Muscle of back (tissue), 11 donors: ENCODE data around the gene CAMTA1. TPM values are rescaled to one million over a fixed set of nuclear protein-coding genes. Genes with fewer than 3 reads are reported as not detected.
"Not testable (repeated sequence)": the region's sequence is repeated elsewhere in the genome, so short reads cannot be mapped to it uniquely, and the experiment has no call there.

Experiments
- DNase-seq, 3 donors: peaks; one replicate each; pipeline versions ENCODE4 v3.0.0 to v3.0.0-alpha.2; 2013
- polyA plus RNA-seq, 10 donors: library from polyadenylated mRNA; unstranded; fragments of 120-200 nt; gene quantifications; one replicate each; pipeline ENCODE4 v1.2.1, GENCODE V29; 2013; ENCODE audit not compliant: insufficient read length in 10 of 10

Gene CAMTA1
- polyA plus RNA-seq, 10 donors = 36.4 to 49.7 (median 44.0) TPM

GRCh38 chr1:7684132-7684531 is 898.9 kb downstream of the CAMTA1 start:
- no peak for DNase-seq

GRCh38 chr1:7684861-7685635 is 899.8 kb downstream of the CAMTA1 start:
- no peak for DNase-seq

- DNase-seq = no peak
These were observed 901.1 kb downstream of the CAMTA1 start for GRCh38 chr1:7686301-7686850.

GRCh38 chr1:7687411-7687810 is 902.2 kb downstream of the CAMTA1 start:
- DNase-seq = no peak

GRCh38 chr1:7688659-7689058 is 903.4 kb downstream of the CAMTA1 start:
- DNase-seq = no peak

- DNase-seq = not testable (repeated sequence)
These were observed 904.1 kb downstream of the CAMTA1 start for GRCh38 chr1:7689307-7689706.

GRCh38 chr1:7690076-7690475 is 904.8 kb downstream of the CAMTA1 start:
- DNase-seq = no peak

GRCh38 chr1:7690496-7691182 is 905.4 kb downstream of the CAMTA1 start:
- DNase-seq = no peak

- no peak for DNase-seq
These were observed 906.3 kb downstream of the CAMTA1 start for GRCh38 chr1:7691576-7691975.

- DNase-seq = no peak
These were observed 906.8 kb downstream of the CAMTA1 start for GRCh38 chr1:7692005-7692404.

- DNase-seq = not testable (repeated sequence)
These were observed 907.8 kb downstream of the CAMTA1 start for GRCh38 chr1:7693037-7693436.

- no peak for DNase-seq
These were observed 908.4 kb downstream of the CAMTA1 start for GRCh38 chr1:7693662-7694061.

GRCh38 chr1:7694600-7695496 is 909.6 kb downstream of the CAMTA1 start:
- DNase-seq = no peak

- no peak for DNase-seq
These were observed 910.4 kb downstream of the CAMTA1 start for GRCh38 chr1:7695497-7696117.

- no peak for DNase-seq
These were observed 913.4 kb downstream of the CAMTA1 start for GRCh38 chr1:7698641-7699040.

GRCh38 chr1:7702365-7702764 is 917.1 kb downstream of the CAMTA1 start:
- DNase-seq = peak in 1 of 3 donors; percentile 27

GRCh38 chr1:7703321-7704213 is 918.3 kb downstream of the CAMTA1 start:
- peak in 1 of 3 donors; percentile 51 for DNase-seq

- DNase-seq = peak; percentile 89 to 96 (median 94)
These were observed 919.2 kb downstream of the CAMTA1 start for GRCh38 chr1:7704214-7705047.
